Measurements from ENCODE around the gene CLMP.
A peak's percentile ranks its signal among the peaks of the same experiment; 100 is the strongest.

Gene CLMP

GRCh38 chr11:123052901-123053721, 141.9 kb downstream of the CLMP start:
- DNase-seq: peak; percentile 58

- DNase-seq: peak; percentile 62
These were observed 143.4 kb downstream of the CLMP start for GRCh38 chr11:123051634-123052033.

- DNase-seq: peak; percentile 39
These were observed 143.9 kb downstream of the CLMP start for GRCh38 chr11:123051146-123051545.

- no peak for DNase-seq
These were observed 147.1 kb downstream of the CLMP start for GRCh38 chr11:123047947-123048293.

- DNase-seq: no peak
These were observed 147.6 kb downstream of the CLMP start for GRCh38 chr11:123047266-123047946.

GRCh38 chr11:123046473-123047259, 148.4 kb downstream of the CLMP start:
- DNase-seq: no peak

- DNase-seq: no peak
These were observed 149.9 kb downstream of the CLMP start for GRCh38 chr11:123045101-123045500.

- no peak for DNase-seq
These were observed 153.9 kb downstream of the CLMP start for GRCh38 chr11:123041185-123041584.

- no peak for DNase-seq
These were observed 155.0 kb downstream of the CLMP start for GRCh38 chr11:123040111-123040432.

GRCh38 chr11:123035831-123036230, 159.2 kb downstream of the CLMP start:
- no peak for DNase-seq

- DNase-seq: no peak
These were observed 160.5 kb downstream of the CLMP start for GRCh38 chr11:123034597-123034996.

GRCh38 chr11:123033895-123034294, 161.2 kb downstream of the CLMP start:
- no peak for DNase-seq

GRCh38 chr11:123030517-123030916, 164.5 kb downstream of the CLMP start:
- no peak for DNase-seq

- peak; percentile 45 for DNase-seq
These were observed 174.1 kb downstream of the CLMP start for GRCh38 chr11:123020968-123021367.

All from CD4-positive, alpha-beta T cell treated with Interleukin-21 for 1 hour (primary cell).